ENCODE data around the gene SETD3.

DNA sequence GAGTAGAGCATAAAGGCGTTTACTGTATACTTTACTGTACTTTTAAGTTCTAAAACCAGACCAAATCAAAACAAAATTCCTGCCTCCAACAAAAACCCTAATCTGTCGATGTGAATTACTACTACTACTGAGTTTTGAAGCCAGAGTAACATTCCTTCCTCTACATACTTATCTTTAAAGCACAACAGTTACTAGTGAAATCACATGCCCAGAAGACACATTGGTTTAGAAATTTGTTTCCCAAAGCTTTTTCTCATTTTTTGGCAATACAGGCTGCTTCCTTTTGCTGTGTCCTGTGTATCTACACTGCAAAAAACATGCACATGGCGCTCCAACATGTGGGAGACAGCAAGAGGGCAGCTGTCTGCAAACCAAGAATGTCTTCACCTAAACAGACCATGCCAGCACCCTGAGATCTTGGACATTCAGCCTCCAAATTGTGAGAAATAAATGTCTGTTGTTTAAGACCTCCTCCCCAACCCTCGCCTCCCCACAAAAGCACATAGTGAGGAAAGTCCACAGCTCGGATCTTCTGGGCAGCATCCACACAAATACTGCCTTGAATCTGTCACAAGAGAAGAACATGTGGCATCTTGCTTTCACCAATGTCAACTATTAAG, 21.1 kb downstream of the SETD3 start:
- TF ChIP-seq, protein P1, sequence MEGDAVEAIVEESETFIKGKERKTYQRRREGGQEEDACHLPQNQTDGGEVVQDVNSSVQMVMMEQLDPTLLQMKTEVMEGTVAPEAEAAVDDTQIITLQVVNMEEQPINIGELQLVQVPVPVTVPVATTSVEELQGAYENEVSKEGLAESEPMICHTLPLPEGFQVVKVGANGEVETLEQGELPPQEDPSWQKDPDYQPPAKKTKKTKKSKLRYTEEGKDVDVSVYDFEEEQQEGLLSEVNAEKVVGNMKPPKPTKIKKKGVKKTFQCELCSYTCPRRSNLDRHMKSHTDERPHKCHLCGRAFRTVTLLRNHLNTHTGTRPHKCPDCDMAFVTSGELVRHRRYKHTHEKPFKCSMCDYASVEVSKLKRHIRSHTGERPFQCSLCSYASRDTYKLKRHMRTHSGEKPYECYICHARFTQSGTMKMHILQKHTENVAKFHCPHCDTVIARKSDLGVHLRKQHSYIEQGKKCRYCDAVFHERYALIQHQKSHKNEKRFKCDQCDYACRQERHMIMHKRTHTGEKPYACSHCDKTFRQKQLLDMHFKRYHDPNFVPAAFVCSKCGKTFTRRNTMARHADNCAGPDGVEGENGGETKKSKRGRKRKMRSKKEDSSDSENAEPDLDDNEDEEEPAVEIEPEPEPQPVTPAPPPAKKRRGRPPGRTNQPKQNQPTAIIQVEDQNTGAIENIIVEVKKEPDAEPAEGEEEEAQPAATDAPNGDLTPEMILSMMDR (conservative IDR thresholded peaks at IDR 0.05 in 1 of 2, IDR thresholded peaks at IDR 0.05 in 1 of 2; ENCODE audit: low read depth in 1 of 2, low read length in 2 of 2) = no peak
- no peak for TF ChIP-seq EZH2 (IDR thresholded peaks at IDR 0.05; ENCODE audit: low read length, missing control alignments)
